Lung (tissue), 12 donors: Measurements from ENCODE around the gene FADS1. TPM values are rescaled to one million over a fixed set of nuclear protein-coding genes. Genes with fewer than 3 reads are reported as not detected.

Experiments used
- ATAC-seq: fragments of 200-7000 bp; cut with Tn5 transposase; one replicate; pipeline ENCODE4 v1.9.1; 2020; ENCODE audit warnings: moderate number of reproducible peaks; ENCODE audit not compliant: insufficient read depth, low FRiP score
- DNase-seq, 3 donors: peaks; one replicate each; pipeline ENCODE4 v3.0.0-alpha.2; 2013 to 2017
- H3K27ac ChIP-seq, 2 donors: one replicate each; pipeline ENCODE4 v1.5.1; 2013; ENCODE audit warnings: mild to moderate bottlenecking in 2 of 2, moderate library complexity in 2 of 2, control low read depth in 1 of 2, inconsistent platforms in 1 of 2, low read depth in 1 of 2, low read length in 1 of 2
- H3K27me3 ChIP-seq, 3 donors: one replicate each; pipeline ENCODE4 v1.5.1; 2013; ENCODE audit warnings: low read length in 2 of 3; ENCODE audit not compliant: control insufficient read depth in 3 of 3, insufficient read depth in 3 of 3
- H3K36me3 ChIP-seq, 4 donors: one replicate each; pipeline ENCODE4 v1.5.1; 2013; ENCODE audit warnings: low read length in 4 of 4, mild to moderate bottlenecking in 1 of 4, moderate library complexity in 1 of 4; ENCODE audit not compliant: control insufficient read depth in 4 of 4, insufficient read depth in 4 of 4
- H3K4me1 ChIP-seq, 5 donors: one replicate each; pipeline ENCODE4 v1.5.1; 2013; ENCODE audit warnings: low read length in 5 of 5, mild to moderate bottlenecking in 2 of 5, moderate library complexity in 1 of 5; ENCODE audit not compliant: control insufficient read depth in 5 of 5, insufficient read depth in 5 of 5
- H3K4me3 ChIP-seq: one replicate; pipeline ENCODE4 v1.5.1; 2013; ENCODE audit warnings: mild to moderate bottlenecking, control low read depth, moderate library complexity
- H3K9ac ChIP-seq, 2 donors: one replicate each; pipeline ENCODE4 v1.5.1; 2013; ENCODE audit warnings: low read length in 2 of 2, control low read depth in 1 of 2; ENCODE audit not compliant: insufficient read depth in 1 of 2
- H3K9me3 ChIP-seq, 4 donors: one replicate each; pipeline ENCODE4 v1.5.1; 2013; ENCODE audit warnings: low read length in 3 of 4, mild to moderate bottlenecking in 1 of 4, moderate library complexity in 1 of 4; ENCODE audit not compliant: control insufficient read depth in 4 of 4, insufficient read depth in 3 of 4
- WGBS, 2 donors: extraction: QIAGEN DNeasy Blood & Tissue Kit; methylation state at CpG; one replicate each; pipeline ENCODE4 v1.1.7; 2013; 5-methylcytosine and 5-hydroxymethylcytosine counted together
- polyA plus RNA-seq, 2 donors: library from polyadenylated mRNA; stranded (reverse); fragments of 200-250 nt; gene quantifications; one replicate each; pipeline ENCODE4 v1.2.1, GENCODE V29; 2013
- total RNA-seq, 2 donors: library from RNA; depleted of rRNA in 1 of 2; stranded (reverse); fragments of >200 nt in 1 of 2; gene quantifications; one replicate each; pipeline ENCODE4 v1.2.1, GENCODE V29; 2014 to 2021
- TF ChIP-seq, protein P1 (sequence below): IDR thresholded peaks from 2 replicates; pipeline ENCODE4 v1.5.1; 2012; ENCODE audit warnings: mild to moderate bottlenecking; ENCODE audit errors: control extremely low read depth, extremely low read depth
- donor health status: control.
- donor health status: control.
- donor health status: Bipolar disorder and iron deficiency.
- donor health status: healthy.
- donor health status: DM: yes; HTN: yes; CAD: no.

Gene FADS1
- total and polyA plus RNA-seq, 4 donors = 35.1 to 102 (median 45.0) TPM

DNA sequence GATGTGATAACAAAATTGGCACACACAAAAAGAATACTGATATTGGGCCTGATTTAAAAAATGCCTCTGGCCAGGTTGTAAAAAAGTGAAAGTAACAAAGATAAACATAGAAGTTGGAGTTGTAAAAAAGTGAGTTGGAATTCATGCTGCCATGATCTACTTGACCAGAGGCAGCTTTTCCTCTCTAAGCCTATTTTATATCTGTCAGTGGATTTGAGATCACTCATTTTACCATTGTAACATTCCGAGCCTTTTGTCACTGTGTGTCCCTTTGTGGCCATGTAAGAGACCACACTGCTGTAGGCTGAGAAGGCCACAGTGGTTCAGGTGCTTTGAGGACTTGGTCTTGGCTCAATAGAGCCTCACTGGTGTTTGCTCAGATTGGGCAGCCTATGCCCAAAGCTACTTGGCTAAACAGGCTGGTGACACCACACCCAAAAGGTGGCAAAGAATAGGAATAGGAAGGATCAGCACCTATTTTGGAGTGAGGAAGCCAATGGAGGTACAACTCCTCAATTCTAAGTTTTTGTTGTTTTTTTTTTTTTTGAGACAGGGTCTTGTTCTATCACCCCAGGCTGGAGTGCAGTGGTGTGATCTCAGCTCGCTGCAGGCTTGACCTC lies 17.0 kb downstream of the FADS1 start:
- 95 to 98% methylated on average over 2 of the region's 2 CpGs for WGBS, 2 donors
- Histone ChIP-seq H3K27ac (no peak overlapping the region), H3K36me3 (peaks cover 5 to 32% (median 15%) of the 10 kb centered on the region in 4 donors), H3K9me3 (no peaks in the 10 kb centered on the region), H3K4me3 (no peak overlapping the region), H3K27me3 (no peaks in the 10 kb centered on the region), H3K9ac (no peak overlapping the region), H3K4me1 (peaks cover 0 to 6% (median 3%) of the 10 kb centered on the region in 5 donors)
- DNase-seq = no peak
- TF ChIP-seq, protein P1, sequence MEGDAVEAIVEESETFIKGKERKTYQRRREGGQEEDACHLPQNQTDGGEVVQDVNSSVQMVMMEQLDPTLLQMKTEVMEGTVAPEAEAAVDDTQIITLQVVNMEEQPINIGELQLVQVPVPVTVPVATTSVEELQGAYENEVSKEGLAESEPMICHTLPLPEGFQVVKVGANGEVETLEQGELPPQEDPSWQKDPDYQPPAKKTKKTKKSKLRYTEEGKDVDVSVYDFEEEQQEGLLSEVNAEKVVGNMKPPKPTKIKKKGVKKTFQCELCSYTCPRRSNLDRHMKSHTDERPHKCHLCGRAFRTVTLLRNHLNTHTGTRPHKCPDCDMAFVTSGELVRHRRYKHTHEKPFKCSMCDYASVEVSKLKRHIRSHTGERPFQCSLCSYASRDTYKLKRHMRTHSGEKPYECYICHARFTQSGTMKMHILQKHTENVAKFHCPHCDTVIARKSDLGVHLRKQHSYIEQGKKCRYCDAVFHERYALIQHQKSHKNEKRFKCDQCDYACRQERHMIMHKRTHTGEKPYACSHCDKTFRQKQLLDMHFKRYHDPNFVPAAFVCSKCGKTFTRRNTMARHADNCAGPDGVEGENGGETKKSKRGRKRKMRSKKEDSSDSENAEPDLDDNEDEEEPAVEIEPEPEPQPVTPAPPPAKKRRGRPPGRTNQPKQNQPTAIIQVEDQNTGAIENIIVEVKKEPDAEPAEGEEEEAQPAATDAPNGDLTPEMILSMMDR = no peak
- ATAC-seq = no peak

DNA sequence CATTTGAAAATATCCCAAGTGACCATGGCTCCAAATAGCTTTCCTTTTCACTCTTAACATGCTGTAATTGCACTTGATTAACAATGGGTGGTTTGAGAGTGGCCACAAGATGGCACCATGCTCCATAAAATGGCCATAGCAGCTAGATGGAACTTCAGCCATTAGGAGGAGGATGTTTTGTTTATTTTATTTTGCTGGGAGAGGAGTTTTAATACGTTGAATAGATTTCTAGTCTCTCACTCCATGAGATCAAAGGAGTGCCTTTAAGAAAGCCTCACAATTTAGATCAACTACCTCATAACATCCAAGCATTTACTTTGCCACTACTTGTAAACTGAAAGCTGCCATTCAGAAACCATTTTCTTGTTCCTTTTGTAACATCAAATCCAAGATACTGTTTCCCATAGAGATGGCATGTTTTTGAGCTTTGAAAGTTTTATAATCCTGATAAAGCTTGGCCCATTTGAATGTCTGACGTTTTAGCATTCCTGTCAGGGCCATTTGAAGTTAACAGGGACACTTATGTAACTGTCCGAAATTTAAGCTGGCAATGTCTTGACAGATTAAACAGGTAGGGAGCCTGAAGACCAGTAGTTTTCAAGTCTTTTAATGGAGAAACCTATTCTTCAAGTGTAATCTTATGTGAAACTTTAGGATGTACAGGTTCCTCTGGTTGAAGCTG lies 19.4 kb downstream of the FADS1 start:
- Histone ChIP-seq H3K9me3 (no peaks in the 10 kb centered on the region), H3K9ac (peak overlapping the region in 1 of 2 donors; percentile 71), H3K36me3 (peaks cover 0 to 18% (median 3%) of the 10 kb centered on the region in 4 donors), H3K27ac (no peak overlapping the region), H3K4me3 (no peak overlapping the region), H3K4me1 (peaks cover 0 to 20% (median 3%) of the 10 kb centered on the region in 5 donors), H3K27me3 (no peaks in the 10 kb centered on the region)
- ATAC-seq (no peak), DNase-seq (peak; percentile 86 to 95 (median 91))
- 30 to 47% methylated on average over 3 of the region's 3 CpGs for WGBS, 2 donors
- TF ChIP-seq, protein P1 = peak; percentile 94

DNA sequence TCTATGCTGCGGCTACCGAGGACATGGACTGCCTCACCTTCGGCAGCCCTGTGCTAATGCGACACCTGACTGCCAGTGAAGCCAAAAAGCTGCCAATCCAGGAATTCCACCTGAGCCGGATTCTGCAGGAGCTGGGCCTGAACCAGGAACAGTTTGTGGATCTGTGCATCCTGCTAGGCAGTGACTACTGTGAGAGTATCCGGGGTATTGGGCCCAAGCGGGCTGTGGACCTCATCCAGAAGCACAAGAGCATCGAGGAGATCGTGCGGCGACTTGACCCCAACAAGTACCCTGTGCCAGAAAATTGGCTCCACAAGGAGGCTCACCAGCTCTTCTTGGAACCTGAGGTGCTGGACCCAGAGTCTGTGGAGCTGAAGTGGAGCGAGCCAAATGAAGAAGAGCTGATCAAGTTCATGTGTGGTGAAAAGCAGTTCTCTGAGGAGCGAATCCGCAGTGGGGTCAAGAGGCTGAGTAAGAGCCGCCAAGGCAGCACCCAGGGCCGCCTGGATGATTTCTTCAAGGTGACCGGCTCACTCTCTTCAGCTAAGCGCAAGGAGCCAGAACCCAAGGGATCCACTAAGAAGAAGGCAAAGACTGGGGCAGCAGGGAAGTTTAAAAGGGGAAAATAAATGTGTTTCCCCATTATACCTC lies 20.8 kb downstream of the FADS1 start:
- DNase-seq (no peak), ATAC-seq (no peak)
- H3K4me3 ChIP-seq = no peak overlapping the region
- no peaks in the 10 kb centered on the region for H3K27me3 ChIP-seq
- no peaks in the 10 kb centered on the region for H3K9me3 ChIP-seq
- 94 to 95% methylated on average over 18 of the region's 18 CpGs for WGBS, 2 donors
- H3K4me1 ChIP-seq = peaks cover 0 to 26% (median 3%) of the 10 kb centered on the region in 5 donors
- H3K36me3 ChIP-seq = peaks cover 0 to 11% (median 0%) of the 10 kb centered on the region in 4 donors
- H3K27ac ChIP-seq = no peak overlapping the region
- TF ChIP-seq, protein P1 = no peak
- H3K9ac ChIP-seq = no peak overlapping the region
